Mononuclear cell (primary cell): ENCODE results near the gene HPGDS. TPM values are rescaled to one million over a fixed set of nuclear protein-coding genes. Genes with fewer than 3 reads are reported as not detected.

Source experiments
- H3K27me3 ChIP-seq: 2 replicates; pipeline ENCODE4 v1.6.0; 2011; ENCODE audit warnings: low read length, control low read depth; ENCODE audit not compliant: insufficient read depth
- H3K4me1 ChIP-seq: 2 replicates; pipeline ENCODE4 v1.5.1; 2011; ENCODE audit warnings: mild to moderate bottlenecking, low read length, control low read depth; ENCODE audit not compliant: insufficient read depth
- H3K4me3 ChIP-seq: 2 replicates; pipeline ENCODE4 v1.5.1; 2011; ENCODE audit warnings: mild to moderate bottlenecking, low read length, moderate library complexity
- H3K9me3 ChIP-seq: 2 replicates; pipeline ENCODE4 v1.5.1; 2011; ENCODE audit warnings: low read depth, mild to moderate bottlenecking, control low read depth, low read length
- total RNA-seq: library from RNA; depleted of rRNA; stranded (reverse); fragments of >200 nt; gene quantifications from one replicate; pipeline ENCODE4 v1.2.3, GENCODE V29; 2012

HPGDS gene
- total RNA-seq, 1 donor: not detected

GRCh38 chr4:94274912-94275311, 67.7 kb downstream of the HPGDS start:
- Histone ChIP-seq H3K4me3 (no peak overlapping the region), H3K4me1 (no peaks in the 10 kb centered on the region), H3K27me3 (no peaks in the 10 kb centered on the region), H3K9me3 (no peaks in the 10 kb centered on the region)

GRCh38 chr4:94271248-94271647, 71.4 kb downstream of the HPGDS start:
- Histone ChIP-seq H3K4me1 (no peaks in the 10 kb centered on the region), H3K9me3 (no peaks in the 10 kb centered on the region), H3K27me3 (no peaks in the 10 kb centered on the region), H3K4me3 (no peak overlapping the region)

- H3K4me1 ChIP-seq: no peaks in the 10 kb centered on the region
- no peaks in the 10 kb centered on the region for H3K27me3 ChIP-seq
- no peak overlapping the region for H3K4me3 ChIP-seq
Measured at GRCh38 chr4:94267037-94267436, 75.6 kb downstream of the HPGDS start.

GRCh38 chr4:94262163-94263016, 80.2 kb downstream of the HPGDS start:
- no peaks in the 10 kb centered on the region for H3K27me3 ChIP-seq
- no peaks in the 10 kb centered on the region for H3K4me1 ChIP-seq
- no peak overlapping the region for H3K4me3 ChIP-seq
- no peaks in the 10 kb centered on the region for H3K9me3 ChIP-seq

More at GRCh38 chr4:94267037-94267436, 75.6 kb downstream of the HPGDS start:
- no peaks in the 10 kb centered on the region for H3K9me3 ChIP-seq

GRCh38 chr4:94256828-94257227, 85.8 kb downstream of the HPGDS start:
- Histone ChIP-seq H3K4me1 (no peaks in the 10 kb centered on the region), H3K27me3 (no peaks in the 10 kb centered on the region), H3K4me3 (no peak overlapping the region), H3K9me3 (no peaks in the 10 kb centered on the region)

GRCh38 chr4:94256144-94256783, 86.4 kb downstream of the HPGDS start:
- Histone ChIP-seq H3K9me3 (no peaks in the 10 kb centered on the region), H3K4me1 (no peaks in the 10 kb centered on the region), H3K27me3 (no peaks in the 10 kb centered on the region), H3K4me3 (no peak overlapping the region)

- Histone ChIP-seq H3K27me3 (no peaks in the 10 kb centered on the region), H3K4me3 (no peak overlapping the region), H3K4me1 (no peaks in the 10 kb centered on the region), H3K9me3 (no peaks in the 10 kb centered on the region)
Measured at GRCh38 chr4:94253036-94253435, 89.6 kb downstream of the HPGDS start.

GRCh38 chr4:94251094-94251493, 91.5 kb downstream of the HPGDS start:
- no peaks in the 10 kb centered on the region for H3K4me1 ChIP-seq
- no peaks in the 10 kb centered on the region for H3K27me3 ChIP-seq
- H3K4me3 ChIP-seq: no peak overlapping the region
- no peaks in the 10 kb centered on the region for H3K9me3 ChIP-seq

Other genes starting within 250 kb of the HPGDS start
- gene SMARCAD1, start 135.0 kb downstream of the HPGDS start, total RNA-seq: 14.7 TPM
- gene PDLIM5, start 109.1 kb upstream of the HPGDS start, total RNA-seq: 72.1 TPM